ENCODE measurements around the gene ACOT13.

DNA sequence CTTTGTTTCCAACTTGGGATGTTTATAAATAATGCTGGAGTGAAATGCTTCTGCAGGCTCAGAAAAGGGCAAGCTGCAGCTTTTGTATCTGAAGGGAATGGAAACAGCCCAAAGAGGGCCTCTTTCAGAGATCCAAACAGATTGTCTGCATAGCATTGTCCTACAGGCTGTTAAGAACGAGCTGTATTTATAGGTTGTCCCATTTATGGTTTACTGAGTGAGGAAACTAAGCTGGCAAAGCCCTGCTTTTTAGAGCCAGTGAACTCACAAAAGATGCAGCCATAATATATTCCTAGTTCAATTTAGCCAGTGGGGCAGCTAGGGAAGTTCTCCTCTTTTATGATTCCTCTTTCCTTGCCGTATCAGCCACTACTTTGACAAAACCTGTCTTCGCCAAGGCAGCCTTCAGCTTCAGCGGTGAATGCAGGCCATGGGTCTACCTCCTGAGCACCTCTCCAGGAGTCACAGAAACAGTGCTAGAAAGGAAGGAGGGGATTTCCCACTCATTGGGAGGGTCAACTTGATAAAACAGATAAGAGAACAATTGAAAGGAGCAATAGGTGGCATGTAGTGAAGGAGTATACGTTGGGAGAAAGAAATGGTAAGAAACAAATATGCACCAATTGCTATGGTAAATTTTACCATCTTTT is 35.9 kb upstream of the ACOT13 start:
- TF ChIP-seq BCL11A (IDR thresholded peaks at IDR 0.05; ENCODE audit: low read depth in 2 of 2, low read length in 2 of 2) = no peak
- TF ChIP-seq, protein P1, sequence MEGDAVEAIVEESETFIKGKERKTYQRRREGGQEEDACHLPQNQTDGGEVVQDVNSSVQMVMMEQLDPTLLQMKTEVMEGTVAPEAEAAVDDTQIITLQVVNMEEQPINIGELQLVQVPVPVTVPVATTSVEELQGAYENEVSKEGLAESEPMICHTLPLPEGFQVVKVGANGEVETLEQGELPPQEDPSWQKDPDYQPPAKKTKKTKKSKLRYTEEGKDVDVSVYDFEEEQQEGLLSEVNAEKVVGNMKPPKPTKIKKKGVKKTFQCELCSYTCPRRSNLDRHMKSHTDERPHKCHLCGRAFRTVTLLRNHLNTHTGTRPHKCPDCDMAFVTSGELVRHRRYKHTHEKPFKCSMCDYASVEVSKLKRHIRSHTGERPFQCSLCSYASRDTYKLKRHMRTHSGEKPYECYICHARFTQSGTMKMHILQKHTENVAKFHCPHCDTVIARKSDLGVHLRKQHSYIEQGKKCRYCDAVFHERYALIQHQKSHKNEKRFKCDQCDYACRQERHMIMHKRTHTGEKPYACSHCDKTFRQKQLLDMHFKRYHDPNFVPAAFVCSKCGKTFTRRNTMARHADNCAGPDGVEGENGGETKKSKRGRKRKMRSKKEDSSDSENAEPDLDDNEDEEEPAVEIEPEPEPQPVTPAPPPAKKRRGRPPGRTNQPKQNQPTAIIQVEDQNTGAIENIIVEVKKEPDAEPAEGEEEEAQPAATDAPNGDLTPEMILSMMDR (IDR thresholded peaks at IDR 0.05; ENCODE audit: control extremely low read depth in 1 of 3, insufficient read depth in 1 of 3, low read depth in 1 of 3, low read length in 3 of 3) = no peak
- TF ChIP-seq, protein P2, sequence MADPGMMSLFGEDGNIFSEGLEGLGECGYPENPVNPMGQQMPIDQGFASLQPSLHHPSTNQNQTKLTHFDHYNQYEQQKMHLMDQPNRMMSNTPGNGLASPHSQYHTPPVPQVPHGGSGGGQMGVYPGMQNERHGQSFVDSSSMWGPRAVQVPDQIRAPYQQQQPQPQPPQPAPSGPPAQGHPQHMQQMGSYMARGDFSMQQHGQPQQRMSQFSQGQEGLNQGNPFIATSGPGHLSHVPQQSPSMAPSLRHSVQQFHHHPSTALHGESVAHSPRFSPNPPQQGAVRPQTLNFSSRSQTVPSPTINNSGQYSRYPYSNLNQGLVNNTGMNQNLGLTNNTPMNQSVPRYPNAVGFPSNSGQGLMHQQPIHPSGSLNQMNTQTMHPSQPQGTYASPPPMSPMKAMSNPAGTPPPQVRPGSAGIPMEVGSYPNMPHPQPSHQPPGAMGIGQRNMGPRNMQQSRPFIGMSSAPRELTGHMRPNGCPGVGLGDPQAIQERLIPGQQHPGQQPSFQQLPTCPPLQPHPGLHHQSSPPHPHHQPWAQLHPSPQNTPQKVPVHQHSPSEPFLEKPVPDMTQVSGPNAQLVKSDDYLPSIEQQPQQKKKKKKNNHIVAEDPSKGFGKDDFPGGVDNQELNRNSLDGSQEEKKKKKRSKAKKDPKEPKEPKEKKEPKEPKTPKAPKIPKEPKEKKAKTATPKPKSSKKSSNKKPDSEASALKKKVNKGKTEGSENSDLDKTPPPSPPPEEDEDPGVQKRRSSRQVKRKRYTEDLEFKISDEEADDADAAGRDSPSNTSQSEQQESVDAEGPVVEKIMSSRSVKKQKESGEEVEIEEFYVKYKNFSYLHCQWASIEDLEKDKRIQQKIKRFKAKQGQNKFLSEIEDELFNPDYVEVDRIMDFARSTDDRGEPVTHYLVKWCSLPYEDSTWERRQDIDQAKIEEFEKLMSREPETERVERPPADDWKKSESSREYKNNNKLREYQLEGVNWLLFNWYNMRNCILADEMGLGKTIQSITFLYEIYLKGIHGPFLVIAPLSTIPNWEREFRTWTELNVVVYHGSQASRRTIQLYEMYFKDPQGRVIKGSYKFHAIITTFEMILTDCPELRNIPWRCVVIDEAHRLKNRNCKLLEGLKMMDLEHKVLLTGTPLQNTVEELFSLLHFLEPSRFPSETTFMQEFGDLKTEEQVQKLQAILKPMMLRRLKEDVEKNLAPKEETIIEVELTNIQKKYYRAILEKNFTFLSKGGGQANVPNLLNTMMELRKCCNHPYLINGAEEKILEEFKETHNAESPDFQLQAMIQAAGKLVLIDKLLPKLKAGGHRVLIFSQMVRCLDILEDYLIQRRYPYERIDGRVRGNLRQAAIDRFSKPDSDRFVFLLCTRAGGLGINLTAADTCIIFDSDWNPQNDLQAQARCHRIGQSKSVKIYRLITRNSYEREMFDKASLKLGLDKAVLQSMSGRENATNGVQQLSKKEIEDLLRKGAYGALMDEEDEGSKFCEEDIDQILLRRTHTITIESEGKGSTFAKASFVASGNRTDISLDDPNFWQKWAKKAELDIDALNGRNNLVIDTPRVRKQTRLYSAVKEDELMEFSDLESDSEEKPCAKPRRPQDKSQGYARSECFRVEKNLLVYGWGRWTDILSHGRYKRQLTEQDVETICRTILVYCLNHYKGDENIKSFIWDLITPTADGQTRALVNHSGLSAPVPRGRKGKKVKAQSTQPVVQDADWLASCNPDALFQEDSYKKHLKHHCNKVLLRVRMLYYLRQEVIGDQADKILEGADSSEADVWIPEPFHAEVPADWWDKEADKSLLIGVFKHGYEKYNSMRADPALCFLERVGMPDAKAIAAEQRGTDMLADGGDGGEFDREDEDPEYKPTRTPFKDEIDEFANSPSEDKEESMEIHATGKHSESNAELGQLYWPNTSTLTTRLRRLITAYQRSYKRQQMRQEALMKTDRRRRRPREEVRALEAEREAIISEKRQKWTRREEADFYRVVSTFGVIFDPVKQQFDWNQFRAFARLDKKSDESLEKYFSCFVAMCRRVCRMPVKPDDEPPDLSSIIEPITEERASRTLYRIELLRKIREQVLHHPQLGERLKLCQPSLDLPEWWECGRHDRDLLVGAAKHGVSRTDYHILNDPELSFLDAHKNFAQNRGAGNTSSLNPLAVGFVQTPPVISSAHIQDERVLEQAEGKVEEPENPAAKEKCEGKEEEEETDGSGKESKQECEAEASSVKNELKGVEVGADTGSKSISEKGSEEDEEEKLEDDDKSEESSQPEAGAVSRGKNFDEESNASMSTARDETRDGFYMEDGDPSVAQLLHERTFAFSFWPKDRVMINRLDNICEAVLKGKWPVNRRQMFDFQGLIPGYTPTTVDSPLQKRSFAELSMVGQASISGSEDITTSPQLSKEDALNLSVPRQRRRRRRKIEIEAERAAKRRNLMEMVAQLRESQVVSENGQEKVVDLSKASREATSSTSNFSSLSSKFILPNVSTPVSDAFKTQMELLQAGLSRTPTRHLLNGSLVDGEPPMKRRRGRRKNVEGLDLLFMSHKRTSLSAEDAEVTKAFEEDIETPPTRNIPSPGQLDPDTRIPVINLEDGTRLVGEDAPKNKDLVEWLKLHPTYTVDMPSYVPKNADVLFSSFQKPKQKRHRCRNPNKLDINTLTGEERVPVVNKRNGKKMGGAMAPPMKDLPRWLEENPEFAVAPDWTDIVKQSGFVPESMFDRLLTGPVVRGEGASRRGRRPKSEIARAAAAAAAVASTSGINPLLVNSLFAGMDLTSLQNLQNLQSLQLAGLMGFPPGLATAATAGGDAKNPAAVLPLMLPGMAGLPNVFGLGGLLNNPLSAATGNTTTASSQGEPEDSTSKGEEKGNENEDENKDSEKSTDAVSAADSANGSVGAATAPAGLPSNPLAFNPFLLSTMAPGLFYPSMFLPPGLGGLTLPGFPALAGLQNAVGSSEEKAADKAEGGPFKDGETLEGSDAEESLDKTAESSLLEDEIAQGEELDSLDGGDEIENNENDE (IDR thresholded peaks at IDR 0.05; ENCODE audit: insufficient replicate concordance, low read length) = no peak
- no peak for TF ChIP-seq CEBPB (IDR thresholded peaks at IDR 0.05; ENCODE audit: low read depth, low read length)
- TF ChIP-seq POLR2AphosphoS5 (IDR thresholded peaks at IDR 0.05; ENCODE audit: low read depth, low read length) = no peak
- TF ChIP-seq POLR2A (IDR thresholded peaks at IDR 0.05; ENCODE audit: control extremely low read depth in 1 of 2, low read depth in 2 of 2, low read length in 2 of 2) = no peak
- no peak for TF ChIP-seq JUN (IDR thresholded peaks at IDR 0.05; ENCODE audit: low read depth, low read length)
- no peak for TF ChIP-seq NRF1 (IDR thresholded peaks at IDR 0.05; ENCODE audit: low read depth, low read length)
- no peak for TF ChIP-seq EP300 (IDR thresholded peaks at IDR 0.05; ENCODE audit: borderline replicate concordance in 1 of 2, low read depth in 2 of 2, low read length in 2 of 2)
- no peak for TF ChIP-seq RFX5 (IDR thresholded peaks at IDR 0.05; ENCODE audit: borderline replicate concordance, low read depth, low read length)
- TF ChIP-seq ZNF274 (IDR thresholded peaks at IDR 0.05; ENCODE audit: borderline replicate concordance, extremely low read depth, low read length) = no peak
